Measurements from ENCODE around the gene BBS9.

GRCh38 chr7:33421429-33421828, 292.1 kb downstream of the BBS9 start:
- TF ChIP-seq CTCF (IDR thresholded peaks at IDR 0.05) (no peak), ZFX (IDR thresholded peaks at IDR 0.05; ENCODE audit: borderline replicate concordance) (no peak)
